ENCODE data around the gene DBF4B. TPM values are rescaled to one million over a fixed set of nuclear protein-coding genes. Genes with fewer than 3 reads are reported as not detected.

The DBF4B gene
- total and polyA plus RNA-seq, 10 of the 15 experiments (the other 5 are each of a cell fraction or from before 2014, with no cell fraction given), result 2.4 to 24.6 (median 16.9) TPM

DNA sequence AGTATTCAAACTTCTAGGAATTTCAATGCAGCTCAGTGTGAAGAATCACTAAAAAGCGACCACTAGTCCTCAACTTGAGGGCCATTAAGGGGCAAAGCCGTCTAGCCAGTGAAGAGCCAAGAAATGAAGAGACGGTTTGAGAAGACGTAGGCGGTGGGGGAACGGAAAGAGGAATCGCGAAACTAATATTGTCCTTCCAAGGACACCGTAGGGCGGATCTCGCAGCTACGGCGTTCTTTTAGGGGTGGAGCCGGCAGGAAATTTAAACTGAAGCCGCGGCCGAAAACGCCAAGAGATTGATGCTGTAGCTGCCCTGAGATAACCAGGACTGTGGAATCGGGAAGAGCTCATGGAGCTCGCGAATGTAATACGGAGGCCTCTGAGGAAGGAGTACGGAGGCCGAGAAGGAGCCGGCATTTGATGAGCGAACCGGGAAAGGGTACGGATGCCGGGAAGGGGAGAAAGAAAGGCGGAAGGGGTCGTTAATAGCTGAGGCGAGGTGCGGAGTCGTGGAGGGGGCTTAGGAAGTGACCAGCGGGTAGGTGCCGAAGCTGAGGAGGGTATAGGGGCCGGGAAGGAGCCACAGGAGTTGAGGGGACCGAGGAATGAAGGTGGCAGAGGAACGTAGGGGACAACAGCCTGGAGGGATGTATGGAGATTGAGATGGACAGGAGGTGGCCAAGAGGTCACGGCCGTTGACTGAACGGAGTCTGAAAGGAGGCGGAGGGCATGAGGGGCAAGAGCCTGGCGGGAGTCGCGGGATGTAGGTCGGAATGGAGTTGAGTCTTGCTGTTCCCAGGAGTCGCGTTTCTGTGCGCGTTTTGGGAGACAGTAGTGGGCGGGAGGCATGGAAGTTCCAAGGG, at the start of gene DBF4B (continued):
- TF ChIP-seq ZNF622 (IDR thresholded peaks at IDR 0.05), result no peak
- TF ChIP-seq SUZ12 (IDR thresholded peaks at IDR 0.05; ENCODE audit: unreplicated experiment), result no peak
- TF ChIP-seq ZBED1 (IDR thresholded peaks at IDR 0.05; ENCODE audit: borderline replicate concordance), result no peak
- no peak for TF ChIP-seq RFX5 (IDR thresholded peaks at IDR 0.05; ENCODE audit: low read depth, low read length)
- TF ChIP-seq NFIC (IDR thresholded peaks at IDR 0.05; ENCODE audit: low read depth, low read length), result peak; percentile 39; the same call in 1 of the 2 replicates
- 0 out of 2 replicates have a peak, but pooled peaks have one; percentile 72 for TF ChIP-seq STAT3 (IDR thresholded peaks at IDR 0.05; ENCODE audit: low read depth, low read length)
- no peak for TF ChIP-seq HDAC6 (IDR thresholded peaks at IDR 0.05; ENCODE audit: unreplicated experiment)
- no peak for TF ChIP-seq ZBTB4 (CRISPR knock-in tag; IDR thresholded peaks at IDR 0.05)
- TF ChIP-seq EED (IDR thresholded peaks at IDR 0.05; ENCODE audit: low read depth), result 0 out of 2 replicates have a peak, but pooled peaks have one; percentile 13
- peak; percentile 82 for TF ChIP-seq IKZF1 (conservative IDR thresholded peaks at IDR 0.05)
- TF ChIP-seq CHD1 (IDR thresholded peaks at IDR 0.05; ENCODE audit: low read depth, low read length), result no peak
- TF ChIP-seq JUND (IDR thresholded peaks at IDR 0.05; ENCODE audit: low read depth, low read length), result no peak
- TF ChIP-seq ESRRA (IDR thresholded peaks at IDR 0.05; ENCODE audit: low read length), result 0 out of 2 replicates have a peak, but pooled peaks have one; percentile 51
- no peak for TF ChIP-seq ZSCAN29 (IDR thresholded peaks at IDR 0.05)
- TF ChIP-seq RAD21 (IDR thresholded peaks at IDR 0.05; ENCODE audit: insufficient read depth, low read depth, low read length), result no peak
- TF ChIP-seq CBFB (IDR thresholded peaks at IDR 0.05; ENCODE audit: low read depth), result peak; percentile 91
- TF ChIP-seq CUX1 (IDR thresholded peaks at IDR 0.05; ENCODE audit: insufficient replicate concordance, low read depth, low read length), result no peak
- TF ChIP-seq, protein P1, sequence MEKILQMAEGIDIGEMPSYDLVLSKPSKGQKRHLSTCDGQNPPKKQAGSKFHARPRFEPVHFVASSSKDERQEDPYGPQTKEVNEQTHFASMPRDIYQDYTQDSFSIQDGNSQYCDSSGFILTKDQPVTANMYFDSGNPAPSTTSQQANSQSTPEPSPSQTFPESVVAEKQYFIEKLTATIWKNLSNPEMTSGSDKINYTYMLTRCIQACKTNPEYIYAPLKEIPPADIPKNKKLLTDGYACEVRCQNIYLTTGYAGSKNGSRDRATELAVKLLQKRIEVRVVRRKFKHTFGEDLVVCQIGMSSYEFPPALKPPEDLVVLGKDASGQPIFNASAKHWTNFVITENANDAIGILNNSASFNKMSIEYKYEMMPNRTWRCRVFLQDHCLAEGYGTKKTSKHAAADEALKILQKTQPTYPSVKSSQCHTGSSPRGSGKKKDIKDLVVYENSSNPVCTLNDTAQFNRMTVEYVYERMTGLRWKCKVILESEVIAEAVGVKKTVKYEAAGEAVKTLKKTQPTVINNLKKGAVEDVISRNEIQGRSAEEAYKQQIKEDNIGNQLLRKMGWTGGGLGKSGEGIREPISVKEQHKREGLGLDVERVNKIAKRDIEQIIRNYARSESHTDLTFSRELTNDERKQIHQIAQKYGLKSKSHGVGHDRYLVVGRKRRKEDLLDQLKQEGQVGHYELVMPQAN (conservative IDR thresholded peaks at IDR 0.05), result peak; percentile 99
- peak; percentile 66 for TF ChIP-seq SP1 (IDR thresholded peaks at IDR 0.05; ENCODE audit: low read depth, low read length)
- TF ChIP-seq TCF12 (IDR thresholded peaks at IDR 0.05; ENCODE audit: low read depth, low read length), result no peak
- peak; percentile 72; the same call in 1 of the 2 replicates for TF ChIP-seq HDGF (IDR thresholded peaks at IDR 0.05)

All from GM12878 (cell line).